HG03280 (cell line): ENCODE measurements around the gene ZNF444.
"Not testable (repeated sequence)": the region's sequence is repeated elsewhere in the genome, so short reads cannot be mapped to it uniquely, and the experiment has no call there.

Source experiments
- ATAC-seq: cut with Tn5 transposase; IDR thresholded peaks from one replicate; pipeline ENCODE4 v1.9.1; 2021; ENCODE audit warnings: mild to moderate bottlenecking, moderate library complexity; ENCODE audit not compliant: unreplicated experiment

Gene ZNF444

GRCh38 chr19:56144831-56145230, 3.7 kb downstream of the ZNF444 start:
- no peak for ATAC-seq

GRCh38 chr19:56145698-56146097, 4.6 kb downstream of the ZNF444 start:
- no peak for ATAC-seq

GRCh38 chr19:56146904-56147303, 5.8 kb downstream of the ZNF444 start:
- ATAC-seq: no peak

GRCh38 chr19:56147307-56147706, 6.2 kb downstream of the ZNF444 start:
- no peak for ATAC-seq

GRCh38 chr19:56148096-56148495, 7.0 kb downstream of the ZNF444 start:
- no peak for ATAC-seq

GRCh38 chr19:56148955-56149655, 8.0 kb downstream of the ZNF444 start:
- ATAC-seq: not testable (repeated sequence)

GRCh38 chr19:56149656-56150038, 8.6 kb downstream of the ZNF444 start:
- no peak for ATAC-seq

- no peak for ATAC-seq
Observed at GRCh38 chr19:56150358-56150757, 9.3 kb downstream of the ZNF444 start.

GRCh38 chr19:56152644-56153043, 11.6 kb downstream of the ZNF444 start:
- no peak for ATAC-seq

GRCh38 chr19:56153507-56153906, 12.4 kb downstream of the ZNF444 start:
- no peak for ATAC-seq

- no peak for ATAC-seq
Observed at GRCh38 chr19:56155124-56155687, 14.1 kb downstream of the ZNF444 start.

GRCh38 chr19:56156768-56157167, 15.7 kb downstream of the ZNF444 start:
- no peak for ATAC-seq

- ATAC-seq: no peak
Observed at GRCh38 chr19:56158170-56158757, 17.2 kb downstream of the ZNF444 start.

GRCh38 chr19:56159009-56159559, 18.0 kb downstream of the ZNF444 start:
- ATAC-seq: no peak

GRCh38 chr19:56159622-56160271, 18.7 kb downstream of the ZNF444 start:
- no peak for ATAC-seq

GRCh38 chr19:56161534-56161933, 20.4 kb downstream of the ZNF444 start:
- no peak for ATAC-seq

GRCh38 chr19:56162258-56162657, 21.2 kb downstream of the ZNF444 start:
- ATAC-seq: no peak

GRCh38 chr19:56163097-56163496, 22.0 kb downstream of the ZNF444 start:
- no peak for ATAC-seq

- ATAC-seq: no peak
Observed at GRCh38 chr19:56167064-56167578, 26.0 kb downstream of the ZNF444 start.

GRCh38 chr19:56170261-56170660, 29.2 kb downstream of the ZNF444 start:
- no peak for ATAC-seq

- no peak for ATAC-seq
Observed at GRCh38 chr19:56174086-56174485, 33.0 kb downstream of the ZNF444 start.
